ENCODE results near the gene CLIP2. TPM values are rescaled to one million over a fixed set of nuclear protein-coding genes. Genes with fewer than 3 reads are reported as not detected.
A peak's percentile ranks its signal among the peaks of the same experiment; 100 is the strongest.

Gene CLIP2
- total RNA-seq, 1 donor = 70.9 TPM

DNA sequence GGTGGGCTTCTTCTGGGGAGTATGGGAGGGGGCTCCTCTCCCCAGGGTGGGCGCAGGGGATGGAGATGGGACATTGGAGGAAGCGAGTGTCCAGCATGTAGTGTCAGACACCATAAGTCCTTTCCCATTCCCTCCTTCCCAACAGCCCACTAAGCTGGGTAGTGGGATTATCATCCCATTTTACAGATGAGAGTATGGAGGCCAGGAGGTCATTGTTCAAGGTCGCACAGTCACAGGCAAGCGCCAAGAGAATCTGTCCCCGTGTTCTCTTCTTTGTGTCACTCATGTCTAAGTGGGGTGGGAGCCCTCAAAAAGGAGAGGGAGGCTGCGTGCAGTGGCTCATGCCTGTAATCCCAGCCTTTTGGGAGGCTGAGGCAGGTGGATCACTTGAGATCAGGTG is 64.8 kb downstream of the CLIP2 start:
- no peak for DNase-seq (ENCODE audit: insufficient read length, low spot score, missing footprints)
- Histone ChIP-seq H3K79me2 (ENCODE audit: insufficient read depth, low read length) (peaks cover 20% of the 10 kb centered on the region), H2AFZ (ENCODE audit: low read length) (no peak overlapping the region), H3K4me1 (ENCODE audit: insufficient read depth, low read length) (peaks cover 9% of the 10 kb centered on the region), H3K4me3 (ENCODE audit: insufficient read depth, low read length) (no peak overlapping the region), H3K27me3 (ENCODE audit: insufficient read depth, low read length) (no peaks in the 10 kb centered on the region), H3K9me3 (ENCODE audit: low read depth, low read length) (no peaks in the 10 kb centered on the region), H4K20me1 (ENCODE audit: insufficient read depth, low read length) (peaks cover 9% of the 10 kb centered on the region), H3K36me3 (ENCODE audit: insufficient read depth, low read length) (peaks cover 21% of the 10 kb centered on the region), H3K27ac (ENCODE audit: low read depth, low read length) (no peak overlapping the region), H3K4me2 (ENCODE audit: insufficient read depth, low read length) (no peak overlapping the region)
- no peak for TF ChIP-seq CTCF (IDR thresholded peaks at IDR 0.05; ENCODE audit: extremely low read depth, low read depth, low read length)

GRCh38 chr7:74355091-74355490 is 65.9 kb downstream of the CLIP2 start:
- DNase-seq (ENCODE audit: insufficient read length, low spot score, missing footprints) = peak; percentile 94
- peak overlapping the region; percentile 50 for H3K27ac ChIP-seq (ENCODE audit: low read depth, low read length)
- H3K4me1 ChIP-seq (ENCODE audit: insufficient read depth, low read length) = peaks cover 9% of the 10 kb centered on the region
- peaks cover 27% of the 10 kb centered on the region for H3K36me3 ChIP-seq (ENCODE audit: insufficient read depth, low read length)
- H3K4me2 ChIP-seq (ENCODE audit: insufficient read depth, low read length) = no peak overlapping the region
- no peak overlapping the region for H3K4me3 ChIP-seq (ENCODE audit: insufficient read depth, low read length)
- H4K20me1 ChIP-seq (ENCODE audit: insufficient read depth, low read length) = peaks cover 9% of the 10 kb centered on the region
- no peak overlapping the region for H2AFZ ChIP-seq (ENCODE audit: low read length)
- H3K79me2 ChIP-seq (ENCODE audit: insufficient read depth, low read length) = peaks cover 16% of the 10 kb centered on the region
- no peaks in the 10 kb centered on the region for H3K27me3 ChIP-seq (ENCODE audit: insufficient read depth, low read length)
- no peaks in the 10 kb centered on the region for H3K9me3 ChIP-seq (ENCODE audit: low read depth, low read length)
- no peak for TF ChIP-seq CTCF (IDR thresholded peaks at IDR 0.05; ENCODE audit: extremely low read depth, low read depth, low read length)

- no peak overlapping the region for H3K4me2 ChIP-seq (ENCODE audit: insufficient read depth, low read length)
- no peaks in the 10 kb centered on the region for H3K27me3 ChIP-seq (ENCODE audit: insufficient read depth, low read length)
- peak; percentile 73 for DNase-seq (ENCODE audit: insufficient read length, low spot score, missing footprints)
- H2AFZ ChIP-seq (ENCODE audit: low read length) = no peak overlapping the region
- peaks cover 8% of the 10 kb centered on the region for H3K4me1 ChIP-seq (ENCODE audit: insufficient read depth, low read length)
- H3K9me3 ChIP-seq (ENCODE audit: low read depth, low read length) = no peaks in the 10 kb centered on the region
- no peak overlapping the region for H3K27ac ChIP-seq (ENCODE audit: low read depth, low read length)
- H4K20me1 ChIP-seq (ENCODE audit: insufficient read depth, low read length) = peaks cover 9% of the 10 kb centered on the region
- H3K79me2 ChIP-seq (ENCODE audit: insufficient read depth, low read length) = peaks cover 12% of the 10 kb centered on the region
- TF ChIP-seq CTCF (IDR thresholded peaks at IDR 0.05; ENCODE audit: extremely low read depth, low read depth, low read length) = no peak
- H3K36me3 ChIP-seq (ENCODE audit: insufficient read depth, low read length) = peaks cover 37% of the 10 kb centered on the region
- no peak overlapping the region for H3K4me3 ChIP-seq (ENCODE audit: insufficient read depth, low read length)
Observed at GRCh38 chr7:74356589-74357315, 67.5 kb downstream of the CLIP2 start.

DNA sequence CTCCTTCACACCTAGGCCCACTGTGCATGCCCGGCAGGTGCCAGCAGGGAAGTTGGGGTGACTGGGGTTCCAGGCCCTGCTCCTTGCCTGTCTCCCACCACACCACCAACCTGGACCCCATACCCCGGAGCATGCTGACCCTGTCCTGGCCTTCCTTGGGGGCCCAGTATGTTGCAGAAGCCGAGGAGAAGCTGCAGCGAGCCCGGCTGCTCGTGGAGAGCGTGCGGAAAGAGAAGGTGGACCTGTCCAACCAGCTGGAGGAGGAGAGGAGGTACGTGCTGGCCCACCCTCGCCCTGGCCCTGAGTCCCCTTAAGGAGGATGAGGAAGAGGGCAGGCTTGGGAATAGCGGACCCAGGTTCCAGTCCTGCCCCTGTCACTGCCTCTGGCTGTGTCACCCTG is 70.8 kb downstream of the CLIP2 start:
- Histone ChIP-seq H2AFZ (ENCODE audit: low read length) (no peak overlapping the region), H3K27ac (ENCODE audit: low read depth, low read length) (no peak overlapping the region), H4K20me1 (ENCODE audit: insufficient read depth, low read length) (no peaks in the 10 kb centered on the region), H3K9me3 (ENCODE audit: low read depth, low read length) (no peaks in the 10 kb centered on the region), H3K36me3 (ENCODE audit: insufficient read depth, low read length) (peaks cover 40% of the 10 kb centered on the region), H3K4me3 (ENCODE audit: insufficient read depth, low read length) (no peak overlapping the region), H3K79me2 (ENCODE audit: insufficient read depth, low read length) (peaks cover 2% of the 10 kb centered on the region), H3K27me3 (ENCODE audit: insufficient read depth, low read length) (no peaks in the 10 kb centered on the region), H3K4me2 (ENCODE audit: insufficient read depth, low read length) (no peak overlapping the region), H3K4me1 (ENCODE audit: insufficient read depth, low read length) (peaks cover under 1% of the 10 kb centered on the region)
- DNase-seq (ENCODE audit: insufficient read length, low spot score, missing footprints) = peak; percentile 29
- no peak for TF ChIP-seq CTCF (IDR thresholded peaks at IDR 0.05; ENCODE audit: extremely low read depth, low read depth, low read length)
